ENCODE measurements around the gene PPFIBP1.

PPFIBP1 gene

DNA sequence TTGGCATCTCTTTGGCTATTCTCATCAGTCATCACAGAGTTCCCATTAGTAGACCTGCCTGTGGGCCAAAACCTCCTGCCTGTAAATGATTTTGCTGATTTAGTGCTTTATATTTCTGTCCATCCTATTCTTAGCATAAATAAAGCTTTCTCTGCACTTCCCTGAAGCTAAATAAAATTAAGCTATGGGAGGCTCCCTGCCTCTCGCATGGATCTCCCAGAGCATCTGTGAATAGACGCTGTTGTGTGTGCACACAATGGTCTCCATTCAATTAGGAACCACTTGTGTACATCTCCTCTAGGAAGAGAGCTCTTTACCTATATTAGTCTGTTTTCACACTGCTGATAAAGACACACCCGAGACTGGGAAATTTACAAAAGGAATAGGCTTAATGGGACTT is 80.4 kb downstream of the PPFIBP1 start:
- no peaks in the 10 kb centered on the region for H3K27me3 ChIP-seq (ENCODE audit: insufficient read depth, poor library complexity, severe bottlenecking)
- H3K9me3 ChIP-seq (ENCODE audit: severe bottlenecking): no peaks in the 10 kb centered on the region
- no peak for ATAC-seq (ENCODE audit: low read depth)
- H3K27ac ChIP-seq (ENCODE audit: poor library complexity, severe bottlenecking): no peak overlapping the region
- DNase-seq (ENCODE audit: low spot score): no peak
- TF ChIP-seq, protein P1, sequence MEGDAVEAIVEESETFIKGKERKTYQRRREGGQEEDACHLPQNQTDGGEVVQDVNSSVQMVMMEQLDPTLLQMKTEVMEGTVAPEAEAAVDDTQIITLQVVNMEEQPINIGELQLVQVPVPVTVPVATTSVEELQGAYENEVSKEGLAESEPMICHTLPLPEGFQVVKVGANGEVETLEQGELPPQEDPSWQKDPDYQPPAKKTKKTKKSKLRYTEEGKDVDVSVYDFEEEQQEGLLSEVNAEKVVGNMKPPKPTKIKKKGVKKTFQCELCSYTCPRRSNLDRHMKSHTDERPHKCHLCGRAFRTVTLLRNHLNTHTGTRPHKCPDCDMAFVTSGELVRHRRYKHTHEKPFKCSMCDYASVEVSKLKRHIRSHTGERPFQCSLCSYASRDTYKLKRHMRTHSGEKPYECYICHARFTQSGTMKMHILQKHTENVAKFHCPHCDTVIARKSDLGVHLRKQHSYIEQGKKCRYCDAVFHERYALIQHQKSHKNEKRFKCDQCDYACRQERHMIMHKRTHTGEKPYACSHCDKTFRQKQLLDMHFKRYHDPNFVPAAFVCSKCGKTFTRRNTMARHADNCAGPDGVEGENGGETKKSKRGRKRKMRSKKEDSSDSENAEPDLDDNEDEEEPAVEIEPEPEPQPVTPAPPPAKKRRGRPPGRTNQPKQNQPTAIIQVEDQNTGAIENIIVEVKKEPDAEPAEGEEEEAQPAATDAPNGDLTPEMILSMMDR (IDR thresholded peaks at IDR 0.05; ENCODE audit: poor library complexity, severe bottlenecking): no peak
- H3K4me3 ChIP-seq (ENCODE audit: severe bottlenecking): no peak overlapping the region
- no peaks in the 10 kb centered on the region for H3K4me1 ChIP-seq (ENCODE audit: insufficient read depth, poor library complexity, severe bottlenecking)
- H3K36me3 ChIP-seq (ENCODE audit: low read depth): no peaks in the 10 kb centered on the region

GRCh38 chr12:27606986-27607385 is 83.0 kb downstream of the PPFIBP1 start:
- no peak for ATAC-seq (ENCODE audit: low read depth)
- no peaks in the 10 kb centered on the region for H3K9me3 ChIP-seq (ENCODE audit: severe bottlenecking)
- H3K27ac ChIP-seq (ENCODE audit: poor library complexity, severe bottlenecking): no peak overlapping the region
- no peaks in the 10 kb centered on the region for H3K27me3 ChIP-seq (ENCODE audit: insufficient read depth, poor library complexity, severe bottlenecking)
- H3K4me3 ChIP-seq (ENCODE audit: severe bottlenecking): no peak overlapping the region
- H3K36me3 ChIP-seq (ENCODE audit: low read depth): no peaks in the 10 kb centered on the region
- peaks cover 18% of the 10 kb centered on the region for H3K4me1 ChIP-seq (ENCODE audit: insufficient read depth, poor library complexity, severe bottlenecking)
- no peak for DNase-seq (ENCODE audit: low spot score)
- TF ChIP-seq, protein P1 (IDR thresholded peaks at IDR 0.05; ENCODE audit: poor library complexity, severe bottlenecking): no peak

DNA sequence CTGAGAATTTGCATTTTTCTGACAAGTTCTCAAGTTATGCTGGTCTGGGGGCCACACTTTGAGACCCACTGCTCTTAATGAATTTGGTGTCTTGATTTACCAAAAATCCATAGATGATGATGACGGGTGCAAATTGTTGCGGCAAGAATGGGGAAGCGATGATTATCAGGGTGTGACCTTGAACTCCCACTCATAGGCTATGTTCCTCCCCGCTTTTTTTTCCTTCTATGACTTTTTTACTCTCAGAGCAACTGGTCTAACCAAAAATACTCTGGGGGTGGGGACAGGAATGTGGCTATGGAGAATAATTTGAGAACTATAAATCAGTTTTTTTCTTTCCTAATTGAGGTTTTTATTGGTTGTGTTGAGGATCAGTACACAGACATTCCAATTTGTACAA is 83.6 kb downstream of the PPFIBP1 start:
- ATAC-seq (ENCODE audit: low read depth) (no peak), DNase-seq (ENCODE audit: low spot score) (no peak)

DNA sequence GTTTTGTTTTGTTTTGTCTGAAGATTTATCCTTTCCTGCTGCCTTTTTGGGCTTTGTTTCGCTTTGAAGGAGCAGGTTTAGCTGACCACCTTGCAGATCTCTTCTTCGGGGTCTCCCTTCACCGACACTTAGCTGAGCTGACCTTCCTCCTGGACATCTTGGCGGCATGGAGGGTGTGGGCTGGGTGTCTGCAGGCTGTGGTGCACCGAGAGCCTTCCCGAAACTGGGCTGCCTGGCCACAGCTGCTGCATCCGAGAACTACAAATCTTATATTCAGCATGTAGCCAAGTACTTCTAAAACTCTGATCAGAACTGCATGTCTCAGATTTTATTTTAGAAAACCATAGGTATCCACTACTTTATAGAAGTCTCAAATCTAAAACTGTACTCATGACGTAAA is 84.9 kb downstream of the PPFIBP1 start:
- Histone ChIP-seq H3K36me3 (ENCODE audit: low read depth) (no peaks in the 10 kb centered on the region), H3K4me3 (ENCODE audit: severe bottlenecking) (no peak overlapping the region), H3K4me1 (ENCODE audit: insufficient read depth, poor library complexity, severe bottlenecking) (peaks cover 18% of the 10 kb centered on the region), H3K27me3 (ENCODE audit: insufficient read depth, poor library complexity, severe bottlenecking) (no peaks in the 10 kb centered on the region), H3K9me3 (ENCODE audit: severe bottlenecking) (no peaks in the 10 kb centered on the region), H3K27ac (ENCODE audit: poor library complexity, severe bottlenecking) (peak overlapping the region; percentile 68)
- ATAC-seq (ENCODE audit: low read depth) (no peak), DNase-seq (ENCODE audit: low spot score) (no peak)
- TF ChIP-seq, protein P1 (IDR thresholded peaks at IDR 0.05; ENCODE audit: poor library complexity, severe bottlenecking): no peak

More for the DNA sequence above, 83.6 kb downstream of the PPFIBP1 start:
- Histone ChIP-seq H3K27ac (ENCODE audit: poor library complexity, severe bottlenecking) (no peak overlapping the region), H3K27me3 (ENCODE audit: insufficient read depth, poor library complexity, severe bottlenecking) (no peaks in the 10 kb centered on the region), H3K4me1 (ENCODE audit: insufficient read depth, poor library complexity, severe bottlenecking) (peaks cover 18% of the 10 kb centered on the region), H3K36me3 (ENCODE audit: low read depth) (no peaks in the 10 kb centered on the region), H3K4me3 (ENCODE audit: severe bottlenecking) (no peak overlapping the region), H3K9me3 (ENCODE audit: severe bottlenecking) (no peaks in the 10 kb centered on the region)
- TF ChIP-seq, protein P1 (IDR thresholded peaks at IDR 0.05; ENCODE audit: poor library complexity, severe bottlenecking): no peak

GRCh38 chr12:27610374-27610773 is 86.4 kb downstream of the PPFIBP1 start:
- TF ChIP-seq, protein P1 (IDR thresholded peaks at IDR 0.05; ENCODE audit: poor library complexity, severe bottlenecking): no peak
- H3K4me3 ChIP-seq (ENCODE audit: severe bottlenecking): no peak overlapping the region
- ATAC-seq (ENCODE audit: low read depth): peak; percentile 81
- H3K4me1 ChIP-seq (ENCODE audit: insufficient read depth, poor library complexity, severe bottlenecking): peaks cover 26% of the 10 kb centered on the region
- H3K27ac ChIP-seq (ENCODE audit: poor library complexity, severe bottlenecking): peak overlapping the region; percentile 68
- no peaks in the 10 kb centered on the region for H3K9me3 ChIP-seq (ENCODE audit: severe bottlenecking)
- H3K27me3 ChIP-seq (ENCODE audit: insufficient read depth, poor library complexity, severe bottlenecking): no peaks in the 10 kb centered on the region
- no peaks in the 10 kb centered on the region for H3K36me3 ChIP-seq (ENCODE audit: low read depth)
- no peak for DNase-seq (ENCODE audit: low spot score)

Measured in RWPE2 (cell line).